NCI-H2196 treated with DMSO at 0.1 percent for 48 hours (cell line): ENCODE measurements around the gene FAM153A.
"Not testable (repeated sequence)": the region's sequence is repeated elsewhere in the genome, so short reads cannot be mapped to it uniquely, and the experiment has no call there.

ENCODE experiments used
- DNase-seq: peaks from one replicate; lab custom pipeline; 2025; ENCODE audit not compliant: unreplicated experiment; lab: John Stamatoyannopoulos, UW

The FAM153A gene

DNA sequence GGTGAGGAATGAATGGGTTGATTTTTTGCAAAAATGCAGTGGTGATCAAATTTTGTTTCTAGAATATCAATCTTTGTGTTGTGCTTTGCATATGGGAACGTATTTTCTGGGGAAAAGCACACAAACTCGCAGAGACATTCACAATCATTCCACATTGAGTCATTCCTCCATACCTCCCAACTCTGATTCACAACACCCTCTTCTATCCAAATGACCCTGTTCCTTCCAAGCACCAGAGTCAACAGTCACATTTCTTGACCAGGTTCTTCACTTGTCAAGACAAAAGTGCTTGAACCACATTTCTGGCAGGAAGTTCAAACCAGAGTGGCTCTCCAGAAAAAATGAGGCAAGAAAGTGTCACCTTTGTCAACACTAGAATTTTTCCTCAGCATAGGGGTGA lies 35.3 kb downstream of the FAM153A start:
- DNase-seq: not testable (repeated sequence)

DNA sequence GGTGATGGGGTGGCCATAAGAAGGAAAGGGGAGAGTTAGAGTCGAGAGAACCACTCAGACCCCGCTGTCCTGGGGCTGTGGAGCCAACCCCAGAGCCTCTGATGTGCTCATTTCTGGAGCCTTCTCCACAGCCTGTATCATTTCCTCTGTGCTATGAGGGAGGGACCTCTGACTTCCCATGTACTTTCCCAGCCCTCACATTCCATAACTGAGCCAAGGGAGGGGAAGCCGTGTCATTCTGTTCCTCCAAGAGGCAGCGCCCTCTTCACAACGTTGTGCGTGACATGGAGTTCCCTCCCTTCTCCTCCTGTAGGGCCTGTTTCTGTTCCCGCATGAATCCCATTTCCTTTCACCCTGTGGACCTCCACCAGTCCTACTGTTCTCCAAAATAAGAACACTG lies 57.8 kb downstream of the FAM153A start:
- not testable (repeated sequence) for DNase-seq

DNA sequence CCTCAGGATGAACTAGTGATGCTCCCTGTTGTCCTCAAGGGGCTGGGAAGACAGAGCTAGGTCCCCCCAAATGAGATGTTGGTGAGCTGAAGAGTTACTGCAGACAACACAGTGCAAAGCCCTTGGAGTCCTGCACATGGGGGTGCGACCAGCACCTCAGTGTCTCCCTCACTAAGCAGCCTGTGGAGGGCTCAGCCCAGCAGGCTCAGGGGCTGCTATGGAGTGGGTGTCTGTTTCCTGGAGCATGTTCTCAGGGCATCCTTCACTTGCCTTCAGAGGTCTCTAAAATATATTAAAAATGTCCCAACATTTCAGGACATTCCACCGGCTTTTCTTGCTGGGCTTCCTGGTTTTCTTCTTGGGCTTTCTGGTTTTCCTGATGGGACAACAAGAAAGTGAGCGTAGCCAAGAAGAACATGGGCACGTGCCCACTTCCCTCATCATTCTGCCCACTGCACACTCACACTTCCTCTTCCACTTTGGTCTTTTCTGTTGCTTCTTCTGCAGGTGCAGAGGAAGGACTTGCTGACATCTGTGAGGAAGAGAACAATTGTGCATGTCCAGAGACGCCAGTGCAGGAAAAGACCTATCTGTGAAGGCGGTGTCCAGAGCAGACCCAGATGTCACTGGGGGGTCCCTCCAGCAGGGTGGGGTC lies 58.7 kb downstream of the FAM153A start:
- DNase-seq: not testable (repeated sequence)

DNA sequence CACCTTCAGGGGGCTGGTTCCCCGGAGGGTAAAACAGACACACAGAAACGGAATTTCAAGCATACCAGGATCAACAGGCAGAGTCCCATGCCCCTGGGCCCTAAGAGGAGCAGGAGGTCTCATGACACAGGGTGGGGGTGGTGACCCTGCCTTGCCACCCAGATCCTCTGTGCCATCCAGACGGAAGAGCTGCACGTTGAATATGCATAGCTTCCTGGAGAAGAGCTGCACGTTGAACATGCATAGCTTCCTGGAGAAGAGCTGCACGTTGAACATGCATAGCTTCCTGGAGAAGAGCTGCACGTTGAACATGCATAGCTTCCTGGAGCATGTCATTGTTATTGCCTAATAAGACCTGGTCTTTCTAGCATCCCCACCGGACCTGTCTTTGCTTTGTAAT lies 59.9 kb downstream of the FAM153A start:
- DNase-seq: not testable (repeated sequence)

DNA sequence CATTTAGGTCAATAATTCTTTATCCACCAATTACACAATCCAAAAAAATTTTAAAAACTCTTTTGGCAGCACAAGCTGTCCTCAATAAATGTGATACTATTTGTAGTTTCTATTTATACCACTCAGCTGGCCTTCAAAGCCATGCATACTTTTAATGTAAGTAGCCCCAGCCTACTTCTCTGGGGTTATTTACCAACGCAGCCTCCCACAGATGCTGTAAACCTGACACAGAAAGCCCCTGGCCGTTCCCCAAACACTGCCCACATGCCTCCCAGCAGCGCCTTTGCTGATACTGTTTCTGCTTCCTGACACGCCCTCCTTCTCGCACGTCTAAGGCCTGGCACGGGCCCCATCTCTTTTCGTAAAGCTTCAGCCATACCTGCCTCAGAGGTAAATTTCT lies 62.7 kb downstream of the FAM153A start:
- DNase-seq: not testable (repeated sequence)

DNA sequence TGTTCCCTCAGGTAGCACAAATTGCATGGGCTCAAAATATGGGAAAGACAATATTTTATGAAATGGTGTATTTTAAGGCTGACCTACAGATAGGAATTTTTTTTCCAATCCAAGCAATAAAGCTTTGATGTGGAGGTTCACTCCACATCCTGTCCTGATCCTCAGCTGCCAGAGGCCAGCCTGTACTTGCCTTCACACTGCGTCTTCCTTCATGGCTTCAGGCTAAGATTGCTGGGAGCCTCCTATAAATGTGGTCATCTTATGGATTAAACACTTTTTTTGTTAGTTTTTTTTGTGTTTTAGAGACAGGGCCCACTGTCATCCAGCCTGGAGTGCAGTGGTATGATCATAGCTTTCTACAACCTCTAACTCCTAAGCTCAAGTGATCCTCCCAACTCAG lies 67.3 kb downstream of the FAM153A start:
- DNase-seq: not testable (repeated sequence)

DNA sequence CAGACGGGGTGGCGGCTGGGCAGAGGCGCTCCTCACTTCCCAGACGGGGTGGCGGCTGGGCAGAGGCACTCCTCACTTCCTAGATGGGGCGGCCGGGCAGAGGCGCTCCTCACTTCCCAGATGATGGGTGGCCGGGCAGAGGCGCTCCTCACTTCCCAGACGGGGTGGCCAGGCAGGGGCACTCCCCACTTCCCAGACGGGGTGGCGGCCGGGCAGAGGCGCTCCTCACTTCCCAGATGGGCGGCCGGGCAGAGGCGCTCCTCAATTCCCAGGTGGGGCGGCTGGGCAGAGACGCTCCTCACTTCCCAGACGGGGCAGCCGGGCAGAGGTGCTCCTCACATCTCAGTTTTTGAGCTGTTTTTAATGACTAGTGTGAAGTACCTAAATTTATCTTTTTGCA lies 86.6 kb downstream of the FAM153A start:
- DNase-seq: not testable (repeated sequence)

DNA sequence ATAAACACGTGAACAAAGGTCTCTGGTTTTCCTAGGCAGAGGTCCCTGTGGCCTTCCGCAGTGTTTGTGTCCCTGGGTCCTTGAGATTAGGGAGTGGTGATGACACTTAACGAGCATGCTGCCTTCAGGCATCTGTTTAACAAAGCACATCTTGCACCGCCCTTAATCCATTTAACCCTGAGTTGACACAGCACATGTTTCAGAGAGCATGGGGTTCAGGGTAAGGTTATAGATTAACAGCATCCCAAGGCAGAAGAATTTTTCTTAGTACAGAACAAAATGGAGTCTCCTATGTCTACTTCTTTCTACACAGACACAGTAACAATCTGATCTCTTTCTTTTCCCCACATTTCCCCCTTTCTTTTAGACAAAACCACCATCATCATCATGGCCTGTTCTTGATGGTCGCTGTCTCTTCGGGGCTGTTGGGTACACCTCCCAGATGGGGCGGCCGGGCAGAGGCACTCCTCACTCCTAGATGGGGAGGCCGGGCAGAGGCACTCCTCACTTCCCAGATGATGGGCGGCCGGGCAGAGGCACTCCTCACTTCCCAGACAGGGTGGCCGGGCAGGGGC lies 87.3 kb downstream of the FAM153A start:
- not testable (repeated sequence) for DNase-seq

DNA sequence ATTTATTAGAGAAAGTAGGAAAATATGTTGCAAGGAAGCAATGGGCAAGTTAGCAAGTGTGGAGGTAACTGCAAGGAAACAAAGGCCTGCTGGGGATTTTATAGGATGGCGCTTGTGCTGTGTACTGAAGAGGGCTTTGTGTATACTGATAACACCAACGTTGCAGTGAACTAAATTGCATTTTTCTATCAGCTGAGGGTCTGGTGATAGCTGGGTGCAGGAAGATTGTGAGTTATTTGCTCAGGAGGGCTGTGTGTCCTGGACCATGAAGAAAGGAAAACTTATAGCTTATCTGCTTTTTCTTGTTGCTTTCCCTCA lies 88.2 kb downstream of the FAM153A start:
- not testable (repeated sequence) for DNase-seq

DNA sequence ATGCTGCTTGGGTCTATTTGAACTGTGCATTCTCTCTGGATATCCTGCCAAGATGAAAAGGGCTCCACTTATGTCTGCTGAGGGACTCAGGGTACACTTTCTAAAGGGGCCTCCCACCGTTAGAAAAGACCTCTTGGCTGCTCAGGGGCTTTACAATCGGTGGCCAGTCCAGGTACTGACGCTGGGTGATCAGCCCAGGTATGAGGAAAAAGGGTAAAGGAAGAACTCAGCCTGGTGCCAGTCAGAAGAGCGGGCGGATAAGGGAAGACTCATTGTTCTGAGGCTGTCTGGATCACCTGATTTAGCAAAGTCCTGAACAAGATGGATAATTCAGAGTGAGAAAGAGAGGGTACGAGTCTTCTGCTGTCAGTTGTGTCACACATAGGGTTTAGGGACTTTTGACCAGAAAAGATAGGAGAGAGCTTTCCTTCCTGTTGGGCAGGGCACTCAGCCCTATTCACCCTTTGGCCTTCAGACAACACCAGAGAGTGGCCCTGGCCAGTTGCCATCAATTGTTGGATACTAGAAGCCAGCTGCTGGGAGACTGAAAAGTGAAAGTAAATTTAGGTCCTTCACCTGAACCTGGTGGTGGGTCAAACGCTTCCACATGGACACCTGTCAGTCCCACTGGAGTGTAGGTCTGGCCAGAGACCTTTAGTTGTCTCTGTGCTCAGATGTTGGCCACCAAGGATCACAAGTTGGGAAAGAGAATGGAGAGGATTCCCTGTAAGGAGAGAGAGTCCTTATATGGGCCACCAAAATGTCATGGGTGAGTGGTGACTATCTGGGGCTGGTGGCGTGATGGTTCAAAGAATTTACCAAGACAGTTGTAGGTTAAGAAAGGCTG lies 88.8 kb downstream of the FAM153A start:
- peak; percentile 14 for DNase-seq

DNA sequence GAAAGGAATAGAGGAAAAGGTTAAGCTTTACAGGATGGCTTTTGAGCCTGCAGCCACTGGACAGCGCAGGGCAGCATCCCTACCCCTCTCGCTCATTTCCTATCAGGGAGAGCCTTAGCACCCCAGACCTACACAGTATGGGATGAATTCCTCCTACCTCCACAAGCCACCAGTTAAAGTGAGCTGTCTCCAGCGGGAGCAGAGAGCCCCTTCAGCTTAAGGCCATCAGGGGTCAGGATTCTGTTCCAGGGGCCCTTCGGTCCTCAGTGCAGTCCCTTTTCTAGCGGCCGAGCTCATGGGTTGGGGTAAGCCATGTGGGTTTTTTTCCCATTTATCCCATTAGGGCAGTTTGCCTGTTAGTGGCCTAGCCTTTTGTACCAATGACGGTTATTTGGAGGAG lies 89.7 kb downstream of the FAM153A start:
- DNase-seq: not testable (repeated sequence)

DNA sequence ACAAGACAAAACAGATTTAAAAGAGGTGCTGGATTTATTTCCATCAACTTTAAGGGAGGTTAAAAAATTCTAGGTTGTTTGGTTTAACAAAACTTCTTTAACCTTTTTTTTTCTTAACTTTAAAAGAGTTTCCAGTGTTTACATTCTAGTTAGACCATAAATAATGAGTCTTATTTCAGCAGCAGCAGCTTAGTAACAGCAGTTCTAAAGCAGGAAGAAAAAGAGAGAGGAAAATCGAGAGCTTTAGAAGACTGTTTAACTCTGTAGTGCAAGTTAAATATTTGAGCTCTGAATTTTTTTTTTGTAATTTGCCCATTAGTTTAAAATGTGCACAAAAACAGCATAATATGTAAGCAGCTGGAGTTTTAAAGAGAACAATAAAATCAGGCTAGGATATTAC lies 90.2 kb downstream of the FAM153A start:
- not testable (repeated sequence) for DNase-seq

DNA sequence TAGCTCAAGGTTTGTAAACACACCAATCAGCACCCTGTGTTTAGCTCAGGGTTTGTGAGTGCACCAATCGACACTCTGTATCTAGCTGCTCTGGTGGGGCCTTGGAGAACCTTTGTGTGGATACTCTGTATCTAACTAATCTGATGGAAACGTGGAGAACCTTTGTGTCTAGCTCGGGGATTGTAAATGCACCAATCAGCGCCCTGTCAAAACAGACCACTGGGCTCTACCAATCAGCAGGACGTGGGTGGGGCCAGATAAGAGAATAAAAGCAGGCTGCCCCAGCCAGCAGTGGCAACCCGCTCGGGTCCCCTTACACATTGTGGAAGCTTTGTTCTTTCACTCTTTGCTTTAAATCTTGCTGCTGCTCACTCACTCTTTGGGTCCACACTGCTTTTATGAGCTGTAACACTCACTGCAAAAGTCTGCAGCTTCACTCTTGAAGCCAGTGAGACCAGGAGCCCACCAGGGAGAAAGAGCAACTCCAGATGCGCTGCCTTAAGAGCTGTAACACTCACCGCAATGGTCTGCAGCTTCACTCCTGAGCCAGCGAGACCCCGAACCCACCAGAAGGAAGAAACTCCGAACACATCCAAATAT lies 93.6 kb downstream of the FAM153A start:
- DNase-seq: not testable (repeated sequence)

DNA sequence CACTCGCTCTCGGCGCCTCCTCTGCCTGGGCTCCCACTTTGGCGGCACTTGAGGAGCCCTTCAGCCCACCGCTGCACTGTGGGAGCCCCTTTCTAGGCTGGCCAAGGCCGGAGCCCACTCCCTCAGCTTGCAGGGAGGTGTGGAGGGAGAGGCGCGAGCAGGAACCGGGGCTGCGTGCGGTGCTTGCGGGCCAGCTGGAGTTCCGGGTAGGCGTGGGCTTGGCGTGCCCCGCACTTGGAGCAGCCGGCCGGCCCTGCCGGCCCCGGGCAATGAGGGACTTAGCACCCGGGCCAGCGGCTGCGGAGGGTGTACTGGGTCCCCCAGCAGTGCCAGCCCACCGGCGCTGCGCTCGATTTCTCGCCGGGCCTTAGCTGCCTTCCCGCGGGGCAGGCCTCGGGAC lies 94.6 kb downstream of the FAM153A start:
- not testable (repeated sequence) for DNase-seq

DNA sequence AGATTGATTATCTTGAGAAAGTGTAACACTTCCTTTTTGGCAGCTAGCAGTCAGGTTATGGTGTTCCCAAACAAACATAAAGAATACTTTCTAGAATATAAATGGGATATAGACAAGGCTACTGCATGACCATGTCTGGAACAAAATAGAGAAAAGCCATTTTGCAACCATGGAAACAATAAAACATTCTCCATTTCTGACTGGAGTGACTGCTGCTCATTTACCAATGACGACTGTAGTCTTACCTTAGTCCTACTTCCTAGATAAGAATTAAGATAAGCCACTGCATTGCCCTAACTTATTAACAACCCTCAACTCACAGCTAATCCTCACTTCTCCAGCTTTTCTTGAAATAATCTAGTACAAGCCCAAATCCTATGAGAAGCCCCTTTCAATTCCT lies 100.8 kb downstream of the FAM153A start:
- DNase-seq: not testable (repeated sequence)
